HS-27A (cell line): ENCODE measurements around the gene TNFRSF8.
"Not testable (repeated sequence)": the region's sequence is repeated elsewhere in the genome, so short reads cannot be mapped to it uniquely, and the experiment has no call there.

Experiments
- DNase-seq: peaks from one replicate; pipeline ENCODE4 v3.0.0-alpha.2; 2012; ENCODE audit warnings: low read depth, missing footprints

The TNFRSF8 gene

DNA sequence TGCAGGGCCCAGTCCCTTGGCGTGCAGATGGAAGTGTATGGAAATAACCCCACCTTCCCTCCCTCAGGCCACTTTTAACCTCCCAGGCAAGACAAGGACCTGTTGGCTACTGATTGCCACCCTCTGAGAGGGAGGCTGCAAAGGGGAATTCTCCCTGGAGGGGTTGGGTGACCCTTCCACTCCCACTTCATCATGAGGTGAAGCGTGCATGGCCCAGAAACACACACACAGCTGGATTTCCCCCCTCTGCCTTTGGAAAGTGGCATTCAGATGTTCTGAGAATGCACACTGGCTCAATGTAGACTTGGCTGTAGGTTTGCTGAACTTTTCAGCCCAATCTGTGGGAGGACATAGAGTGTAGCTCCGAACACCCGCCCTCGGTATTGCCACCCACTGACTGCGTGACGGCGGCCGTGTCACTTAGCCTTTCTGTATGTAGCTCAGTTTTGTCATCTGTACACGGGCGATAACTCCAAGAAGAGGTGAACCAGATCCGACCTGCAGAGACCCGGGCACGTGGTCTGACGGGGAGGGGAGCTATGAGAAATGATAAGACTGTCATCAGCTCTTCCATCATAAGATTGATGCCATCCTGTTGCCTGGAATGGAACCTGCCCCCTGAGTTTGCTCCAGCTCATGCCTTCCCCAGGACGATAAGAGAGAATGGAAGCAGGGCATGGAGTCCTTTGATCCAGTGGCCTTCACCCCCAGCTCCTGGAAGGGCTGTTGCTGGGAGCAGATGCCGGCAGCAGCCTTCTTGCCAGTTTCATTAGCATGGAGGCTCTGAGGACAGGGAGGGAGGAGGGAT is 24.5 kb upstream of the TNFRSF8 start:
- DNase-seq, result no peak

DNA sequence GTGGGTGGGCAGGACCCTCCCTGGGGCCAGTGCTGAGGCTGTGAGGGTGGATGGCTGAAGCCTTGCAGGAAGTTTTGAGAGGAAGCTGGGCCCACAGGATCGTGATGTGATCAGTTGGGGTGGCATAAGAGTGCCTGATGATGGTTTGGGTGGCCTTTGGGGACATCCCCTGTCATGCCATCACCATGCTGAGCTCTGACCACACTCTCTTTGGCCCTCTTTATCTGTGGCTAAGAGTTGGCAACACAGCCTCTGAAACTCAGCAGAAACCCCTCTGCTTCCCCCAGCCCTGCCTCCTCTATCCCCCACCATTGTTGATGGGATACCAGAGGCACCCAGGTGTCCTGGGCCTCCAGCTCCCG is 24.0 kb upstream of the TNFRSF8 start:
- DNase-seq, result no peak

DNA sequence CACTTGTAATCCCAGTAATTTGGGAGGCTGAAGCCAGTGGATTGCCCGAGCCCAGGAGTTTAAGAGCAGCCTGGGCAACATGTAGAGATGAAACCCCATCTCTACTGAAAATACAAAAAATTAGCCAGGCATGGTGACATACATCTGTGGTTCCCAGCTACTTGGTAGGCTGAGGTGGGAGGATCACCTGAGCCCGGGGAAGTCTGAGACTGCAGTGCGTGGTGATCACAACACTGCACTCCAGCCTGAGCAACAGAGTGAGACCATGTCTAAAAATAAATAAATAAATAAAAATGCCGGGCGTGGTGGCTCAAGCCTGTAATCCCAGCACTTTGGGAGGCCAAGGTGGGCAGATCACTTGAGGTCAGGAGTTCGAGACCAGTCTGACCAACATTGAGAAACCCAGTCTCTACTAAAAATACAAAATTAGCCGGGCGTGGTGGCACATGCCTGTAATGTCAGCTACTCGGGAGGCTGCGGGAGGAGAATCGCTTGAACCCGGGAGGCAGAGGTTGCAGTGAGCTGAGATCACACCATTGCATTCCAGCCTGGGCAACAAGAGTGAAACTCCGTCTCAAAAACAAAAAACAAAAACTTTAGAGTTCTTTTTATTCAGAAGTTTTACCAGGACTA is 23.2 kb upstream of the TNFRSF8 start:
- DNase-seq, result not testable (repeated sequence)

DNA sequence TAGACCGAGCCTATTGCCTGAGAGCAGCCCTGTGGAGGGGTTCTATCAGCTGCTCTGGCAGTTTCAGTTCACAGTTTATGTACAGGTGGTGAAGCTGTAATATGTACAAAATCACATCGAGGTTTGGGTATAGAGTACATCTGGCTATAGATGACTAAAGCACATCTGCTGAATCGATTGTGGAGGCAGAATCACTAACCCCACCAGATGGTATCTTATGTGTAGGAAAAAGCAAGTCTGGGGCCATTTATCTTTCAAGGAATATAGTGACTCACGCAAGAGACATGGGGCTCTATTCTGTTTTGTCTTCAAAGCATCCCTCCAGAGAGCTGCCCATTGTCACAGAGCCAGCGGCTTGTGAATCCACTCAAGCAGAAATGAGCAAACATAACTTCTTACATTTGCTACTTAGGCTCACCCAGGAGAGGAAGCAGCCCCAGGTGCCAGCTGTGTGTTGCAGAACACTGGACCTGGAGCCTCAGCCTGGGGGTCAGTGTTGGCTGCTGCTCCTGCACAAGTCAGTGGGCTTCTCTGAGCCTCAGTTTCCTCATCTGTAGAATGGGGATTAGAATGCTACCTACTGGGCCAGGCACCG is 22.5 kb upstream of the TNFRSF8 start:
- no peak for DNase-seq

DNA sequence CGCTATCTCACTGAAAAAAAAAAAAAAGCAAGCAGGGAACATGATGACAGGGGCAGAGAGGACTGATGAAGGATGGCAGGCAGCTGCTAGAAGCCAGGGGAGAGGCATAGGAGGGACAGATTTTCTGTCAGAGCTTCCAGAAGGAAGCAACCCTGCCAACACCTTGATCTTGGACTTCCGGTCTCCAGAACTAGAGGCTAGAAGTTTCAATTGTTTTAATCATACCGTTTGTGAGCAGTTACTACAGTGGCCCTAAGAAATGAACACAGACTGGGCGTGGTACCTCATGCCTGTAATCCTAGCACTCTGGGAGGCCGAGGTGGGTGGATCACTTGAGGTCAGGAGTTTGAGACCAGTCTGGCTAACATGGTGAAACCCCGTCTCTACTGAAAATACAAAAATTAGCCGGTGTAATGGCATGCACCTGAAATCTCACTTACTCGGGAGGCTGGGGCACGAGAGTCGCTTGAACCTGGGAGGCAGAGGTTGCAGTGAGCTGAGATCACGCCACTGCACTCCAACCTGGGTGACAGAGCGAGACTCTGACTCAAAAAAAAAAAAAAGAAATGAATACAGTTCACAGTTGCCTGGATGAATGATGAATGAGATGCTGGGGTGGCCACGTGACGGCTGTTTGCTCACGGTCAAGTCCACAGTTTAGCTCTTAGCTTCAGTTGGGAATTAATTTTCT is 18.8 kb upstream of the TNFRSF8 start:
- DNase-seq, result not testable (repeated sequence)

DNA sequence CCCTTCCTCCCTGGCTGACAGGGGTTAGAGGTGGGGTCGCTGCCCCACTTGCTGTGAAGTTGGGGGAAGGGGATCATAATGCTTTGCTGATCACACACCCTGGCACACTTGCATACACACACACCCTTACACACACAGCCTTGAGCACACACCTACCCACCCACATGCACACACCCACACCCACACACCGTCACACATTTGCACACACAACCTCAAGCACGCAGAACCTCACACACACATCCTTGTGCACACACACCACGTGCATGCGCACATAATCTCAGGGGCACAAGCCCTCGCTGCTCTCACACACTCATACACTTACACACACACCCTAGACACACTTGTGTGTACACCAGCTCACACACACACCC is 16.4 kb upstream of the TNFRSF8 start:
- no peak for DNase-seq

DNA sequence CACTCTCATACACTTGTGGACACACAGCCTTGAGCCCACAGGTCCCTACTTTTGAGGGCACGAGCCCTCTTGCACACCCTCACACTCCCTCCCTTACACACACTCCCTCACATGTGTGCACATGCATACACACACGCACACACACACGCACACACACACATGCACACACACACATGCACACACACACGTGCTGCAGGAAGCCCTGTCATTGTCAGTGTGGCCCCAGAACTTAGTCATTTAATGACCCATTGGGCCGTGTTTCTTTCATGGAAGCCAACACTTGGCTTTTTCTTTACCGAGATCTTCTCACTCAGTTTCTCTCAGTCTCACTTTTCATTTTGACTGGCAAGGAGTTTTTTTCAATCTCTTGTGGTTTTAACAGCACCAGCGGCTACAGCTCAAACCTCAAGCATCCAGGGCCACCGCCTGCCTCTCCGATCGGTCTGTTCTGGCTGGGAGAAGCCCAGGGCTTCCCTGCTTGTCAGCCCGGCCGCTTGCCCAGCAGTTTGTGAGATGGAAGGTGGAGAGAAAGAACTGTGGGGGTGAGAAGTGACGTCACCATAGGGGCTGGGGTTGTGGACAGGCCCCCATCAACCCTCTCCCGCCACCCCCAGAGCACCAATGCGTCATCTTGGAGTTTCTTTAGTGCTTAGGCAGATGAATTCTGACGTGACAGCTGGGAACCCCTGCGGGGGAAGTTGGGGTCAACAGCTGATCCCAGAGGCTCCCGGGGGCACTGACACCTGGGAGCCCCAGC is 15.8 kb upstream of the TNFRSF8 start:
- DNase-seq, result no peak

DNA sequence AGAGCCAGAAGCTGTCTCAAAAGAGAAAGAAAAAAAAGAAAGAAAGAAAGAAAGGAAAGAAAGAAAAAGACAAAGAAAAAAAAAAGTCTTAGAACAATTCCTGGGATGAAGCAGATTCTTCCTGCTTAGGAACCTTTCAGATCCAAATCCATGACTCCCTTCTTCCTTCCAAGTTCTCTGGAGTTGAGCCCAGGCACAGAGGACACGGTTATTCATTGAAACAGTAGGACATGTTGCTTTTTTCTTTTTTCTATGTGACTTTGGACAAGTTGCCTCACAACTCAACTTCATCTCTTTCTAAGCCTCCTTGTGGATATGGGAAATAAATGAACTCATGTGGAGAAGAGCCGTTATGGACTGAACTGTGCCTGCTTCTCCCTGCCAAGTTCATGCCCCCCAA is 14.7 kb upstream of the TNFRSF8 start:
- no peak for DNase-seq

DNA sequence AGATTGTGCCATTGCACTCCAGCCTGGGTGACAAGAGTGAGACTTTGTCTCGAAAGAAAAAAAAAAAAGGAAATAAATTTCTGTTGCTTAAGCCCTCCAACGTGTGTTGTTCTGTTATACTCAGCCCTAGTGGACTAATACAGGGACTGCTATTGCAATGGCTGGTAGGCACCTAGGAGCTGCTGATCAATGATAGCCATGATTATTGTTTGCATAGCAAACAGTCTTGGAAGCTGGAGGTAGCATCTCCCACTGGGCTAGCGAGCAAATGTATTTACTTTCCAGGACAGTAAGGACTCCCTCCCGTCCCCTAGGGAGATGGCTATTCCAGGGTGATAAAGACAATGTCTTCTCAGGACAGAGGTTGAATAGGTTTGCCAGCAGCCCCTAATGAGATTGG is 13.5 kb upstream of the TNFRSF8 start:
- DNase-seq, result no peak

DNA sequence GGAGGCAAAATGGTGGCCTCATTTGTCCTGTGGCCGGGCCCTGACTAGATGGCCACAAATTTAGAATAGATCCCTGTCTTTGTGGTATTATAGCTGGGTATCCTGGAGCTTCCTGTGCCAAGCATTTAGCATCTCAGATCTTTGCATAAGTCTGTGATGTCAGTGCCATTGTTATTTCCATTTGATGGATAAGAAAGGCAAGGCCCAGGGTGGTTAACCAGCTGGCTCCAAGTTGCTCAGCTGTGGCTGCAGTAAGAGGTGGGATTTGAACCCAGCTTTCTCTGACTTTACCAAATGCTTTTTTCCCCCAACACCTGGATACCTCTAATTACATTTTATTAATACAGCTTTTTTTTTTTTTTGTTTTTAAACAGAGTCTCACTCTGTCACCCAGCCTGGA is 11.7 kb upstream of the TNFRSF8 start:
- DNase-seq, result no peak

DNA sequence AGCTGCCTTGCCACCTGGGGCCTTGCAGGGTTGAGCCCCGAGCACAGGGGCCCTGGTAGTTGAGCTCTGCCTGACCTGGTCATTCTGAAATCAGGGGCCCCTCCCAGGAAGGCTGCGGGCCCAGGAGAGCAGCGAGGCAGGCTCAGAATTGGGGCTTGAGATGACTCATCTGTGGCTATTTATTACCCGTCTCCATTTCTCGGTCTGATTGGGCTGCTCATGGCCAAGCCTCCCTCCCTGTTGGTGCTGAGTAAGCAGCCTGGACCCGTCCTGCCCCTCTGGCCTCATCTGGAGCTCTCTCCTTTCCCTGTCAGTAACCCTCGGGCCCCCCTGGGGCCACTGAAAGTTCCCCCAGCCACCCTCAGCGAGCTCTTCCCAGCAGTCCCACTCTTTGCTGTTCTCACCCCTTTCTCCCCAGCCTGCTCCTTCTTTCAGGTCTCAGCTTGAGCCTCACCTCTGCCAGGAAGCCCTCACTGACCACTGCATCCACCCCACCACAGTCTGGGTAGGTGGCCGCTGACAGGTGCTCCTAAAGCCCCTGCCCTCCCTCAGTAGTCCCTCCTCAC is 11.0 kb upstream of the TNFRSF8 start:
- peak; percentile 62 for DNase-seq

DNA sequence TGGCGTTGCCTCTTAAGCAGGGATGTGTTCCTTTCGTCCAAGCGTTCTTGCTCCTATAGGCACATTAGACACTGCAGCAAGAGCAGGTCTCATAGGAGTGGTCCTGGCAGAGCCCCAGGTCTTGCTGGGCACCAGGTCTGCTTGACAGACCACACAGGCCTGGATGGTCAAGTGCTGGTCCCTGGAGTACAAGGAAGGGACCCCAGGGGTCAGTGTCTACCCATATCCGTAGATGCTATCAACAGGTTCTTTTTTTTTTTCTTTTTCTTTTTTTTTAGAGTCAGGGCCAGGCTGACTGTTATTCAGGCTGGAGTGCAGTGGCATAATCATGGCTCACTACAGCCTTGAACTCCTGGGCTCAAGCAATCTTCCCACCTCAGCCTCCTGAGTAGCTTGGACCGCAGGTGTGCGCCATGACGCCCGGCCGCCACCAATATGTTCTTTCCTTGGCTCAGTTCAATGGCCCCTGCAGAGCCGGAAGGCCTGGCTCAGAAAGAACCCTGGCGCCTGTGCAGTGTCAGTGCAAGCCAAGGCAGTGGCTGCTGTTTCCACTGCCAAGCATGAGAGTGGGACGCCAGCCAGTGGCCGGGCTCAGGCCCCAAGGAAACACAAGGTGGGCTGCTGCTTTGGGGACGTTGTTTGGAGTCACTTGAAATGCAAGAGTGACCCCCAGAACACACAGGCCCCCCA is 10.0 kb upstream of the TNFRSF8 start:
- DNase-seq, result no peak

DNA sequence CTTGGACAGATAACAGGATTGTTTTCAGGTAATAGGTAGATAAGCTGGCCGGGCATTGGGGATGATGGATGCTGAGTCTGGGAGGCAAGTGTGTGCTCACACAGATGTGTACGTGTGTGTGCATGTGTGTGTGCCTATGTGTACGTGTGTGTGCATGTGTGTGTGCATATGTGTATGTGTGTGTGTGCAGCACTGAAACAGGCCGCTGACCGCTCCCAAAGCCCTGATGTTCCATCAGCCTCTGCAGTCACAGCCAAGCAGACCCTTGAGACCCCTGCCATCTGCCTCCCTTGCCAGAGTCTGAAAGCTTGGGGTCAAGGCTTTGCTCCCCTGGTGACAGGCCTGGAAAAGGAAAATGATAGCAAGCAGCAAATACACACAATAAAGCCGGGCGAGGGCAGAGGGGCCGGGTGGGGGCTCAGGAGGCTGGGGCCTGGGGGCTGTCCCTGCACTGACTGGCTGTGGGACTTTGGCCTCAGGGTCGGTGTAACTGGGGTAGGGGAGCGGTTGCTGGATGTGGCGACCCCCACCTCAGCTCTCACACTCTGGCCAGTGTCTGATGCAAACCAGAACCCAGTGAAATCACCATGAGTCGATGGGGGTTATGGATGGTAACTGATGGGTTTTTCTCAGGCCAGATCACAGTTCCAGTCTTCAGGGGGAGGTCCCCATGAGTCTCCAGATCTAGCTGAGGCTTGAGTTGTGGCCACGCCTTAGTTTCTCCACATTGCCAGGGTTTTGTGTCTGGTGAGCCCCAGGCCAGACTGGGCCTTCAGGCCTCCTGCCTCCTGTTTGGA is 9.2 kb upstream of the TNFRSF8 start:
- DNase-seq, result no peak

DNA sequence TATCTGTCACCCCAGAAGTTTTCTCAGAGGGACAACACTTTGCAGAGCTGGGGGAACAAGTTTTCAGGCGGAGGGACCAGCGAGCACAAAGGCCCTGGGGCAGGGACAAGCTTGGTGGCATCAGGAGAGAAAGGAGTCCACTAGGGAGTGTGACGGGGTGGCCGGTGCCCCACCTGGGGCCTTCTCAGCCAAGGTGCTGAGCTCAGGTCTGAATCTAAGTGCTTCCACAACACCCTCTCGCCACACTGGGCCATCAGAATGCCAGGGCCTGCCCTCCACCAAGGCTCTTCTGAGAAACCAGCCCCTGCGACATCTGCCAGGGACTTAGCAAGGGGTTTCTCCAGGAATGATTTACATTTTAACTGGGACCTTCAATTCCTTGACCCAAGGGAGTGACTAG is 7.8 kb upstream of the TNFRSF8 start:
- DNase-seq, result no peak

DNA sequence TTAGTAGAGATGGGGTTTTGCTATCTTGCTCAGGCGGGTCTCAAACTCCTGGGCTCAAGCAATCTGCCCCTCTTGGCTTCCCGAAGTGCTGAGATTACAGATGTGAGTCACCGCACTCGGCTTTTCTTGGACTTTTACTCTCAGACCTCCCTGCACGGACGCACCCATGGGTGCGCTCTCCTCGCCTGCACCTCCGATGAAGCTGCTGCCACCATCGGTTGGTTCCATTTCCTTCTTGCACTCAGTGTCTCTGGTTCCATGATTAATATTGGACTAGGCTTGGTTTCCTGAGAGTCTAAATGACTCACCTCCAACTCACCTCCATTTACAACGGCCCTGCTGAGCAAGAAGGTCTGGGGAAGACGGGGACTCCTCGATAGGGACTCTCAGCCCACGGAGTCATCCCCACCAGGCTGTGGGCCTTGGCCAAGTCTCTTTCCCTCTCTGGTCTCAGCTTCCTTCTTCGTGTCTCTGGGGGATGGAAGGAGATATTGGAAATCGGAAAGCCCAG is 6.7 kb upstream of the TNFRSF8 start:
- no peak for DNase-seq

DNA sequence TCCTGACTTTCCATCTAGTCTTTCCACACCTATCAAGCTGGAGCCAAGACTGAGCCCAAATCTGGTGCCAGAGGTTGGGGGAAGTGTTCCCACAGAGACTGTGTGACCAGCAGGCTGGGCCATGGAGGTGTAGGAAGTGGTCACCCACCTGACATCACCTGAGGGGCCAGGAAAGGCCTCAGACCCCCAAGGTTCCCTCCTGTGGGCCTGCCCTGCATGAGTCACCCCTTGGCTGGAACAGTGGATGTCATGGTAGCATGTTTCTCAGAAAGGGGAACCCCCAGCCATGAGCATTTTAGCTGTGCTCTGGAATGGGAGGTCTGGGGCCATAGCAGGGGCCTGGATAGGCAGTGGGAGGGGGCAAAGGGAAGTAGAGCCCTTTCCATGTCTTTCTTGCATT is 5.7 kb upstream of the TNFRSF8 start:
- no peak for DNase-seq

DNA sequence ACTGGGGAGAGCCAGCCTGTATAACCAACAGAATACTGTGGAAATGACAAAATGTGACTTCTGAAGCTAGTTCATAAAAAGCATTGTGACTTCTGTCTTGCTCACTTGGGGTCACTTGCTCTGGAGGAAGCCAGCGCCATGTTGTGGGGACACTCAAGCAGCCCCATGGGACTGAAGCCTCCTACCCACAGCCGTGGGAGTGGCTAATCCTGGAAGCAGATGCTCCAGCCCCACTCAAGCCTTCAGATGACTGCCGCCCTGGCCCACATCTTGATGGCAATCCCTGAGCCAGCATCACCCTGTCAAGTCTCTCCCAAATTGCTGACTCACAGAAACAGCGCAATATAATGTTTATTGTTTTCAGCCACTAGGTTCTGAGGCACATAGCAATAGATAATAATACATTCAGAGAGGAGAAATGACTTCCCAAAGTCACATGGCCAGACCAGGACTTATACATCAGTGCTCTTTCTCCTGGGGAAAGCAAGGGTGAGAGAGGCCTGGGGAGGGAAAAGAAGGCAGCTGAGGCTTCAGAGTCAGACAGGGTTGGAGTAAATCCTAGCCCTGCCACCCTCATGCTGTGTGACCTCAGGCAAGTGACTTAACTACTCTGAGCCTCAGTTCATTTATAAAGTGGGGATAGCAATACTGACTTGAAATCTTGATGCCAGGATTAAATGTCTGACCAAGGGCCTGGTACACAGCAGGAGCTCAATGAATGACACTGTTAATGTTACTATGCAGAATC is 5.0 kb upstream of the TNFRSF8 start:
- no peak for DNase-seq

DNA sequence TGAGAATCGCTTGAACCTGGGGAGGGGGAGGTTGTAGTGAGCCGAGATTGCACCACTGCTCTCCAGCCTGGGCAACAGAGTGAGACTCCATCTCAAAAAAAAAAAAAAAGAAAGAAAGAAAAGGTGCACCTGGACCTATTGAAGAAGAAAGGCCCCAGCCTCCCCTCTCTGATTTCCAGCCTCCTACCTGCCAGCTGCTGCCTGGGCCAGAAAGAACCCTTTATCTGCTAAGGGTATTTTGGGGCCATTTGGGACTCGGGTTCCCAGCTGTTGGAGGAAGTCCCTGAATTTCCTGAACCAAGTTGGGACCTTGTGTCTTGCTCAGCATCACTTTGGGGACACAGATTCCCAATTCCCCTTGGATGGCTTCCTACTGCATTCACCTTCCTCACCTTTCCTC is 3.9 kb upstream of the TNFRSF8 start:
- DNase-seq, result no peak

DNA sequence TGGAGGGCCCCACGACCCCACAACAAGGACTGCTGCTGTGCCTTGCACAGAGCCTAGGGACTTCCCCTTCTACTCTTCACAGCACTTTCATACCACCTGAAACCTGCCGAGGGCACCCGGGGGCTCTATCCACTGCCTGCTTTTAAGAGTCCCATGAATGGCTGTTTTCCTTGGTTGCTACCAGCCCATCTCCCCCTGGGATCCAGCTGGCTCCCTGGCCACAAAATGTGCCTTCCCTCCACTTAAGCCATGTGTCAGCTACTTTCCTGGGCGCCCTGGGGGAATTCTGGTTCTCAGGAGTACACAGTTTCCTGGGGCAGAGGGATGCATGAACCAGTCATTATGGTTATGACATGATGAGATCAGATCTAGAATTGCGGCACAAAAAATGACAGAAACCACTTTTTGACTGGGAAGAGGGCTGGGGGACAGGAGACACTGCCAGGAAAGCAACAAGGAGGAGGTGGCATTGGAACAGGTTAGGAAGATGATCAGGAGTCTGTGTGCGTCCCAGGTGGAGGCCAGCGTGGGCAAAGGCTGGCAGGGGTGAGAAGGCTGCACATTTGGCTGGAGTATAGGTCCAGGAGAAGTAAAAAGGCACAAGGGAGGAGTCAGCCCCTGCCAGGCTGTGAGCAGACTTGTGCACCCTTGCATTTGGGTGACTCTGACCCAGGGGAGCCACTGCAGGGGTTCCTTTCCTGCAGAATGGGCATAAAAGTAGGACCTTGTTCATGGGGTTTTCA is 3.2 kb upstream of the TNFRSF8 start:
- no peak for DNase-seq
